MM.1S (cell line): ENCODE measurements around the gene YJEFN3.

ENCODE experiments used
- DNase-seq: peaks from one replicate; pipeline ENCODE4 v3.0.0-alpha.2; 2015
- H2AFZ ChIP-seq: fragments of 300-600 bp; sonication (generic); 2 replicates; pipeline ENCODE4 v1.6.0; 2016; ENCODE audit warnings: antibody characterized with exemption, low read length
- H3F3A ChIP-seq: fragments of 300-600 bp; sonication (generic); 2 replicates; pipeline ENCODE4 v1.6.1; 2016; ENCODE audit warnings: mild to moderate bottlenecking, antibody characterized with exemption, low read length, moderate library complexity, mixed read lengths; ENCODE audit not compliant: insufficient read depth
- H3K27ac ChIP-seq: fragments of 300-600 bp; sonication (generic); 2 replicates; pipeline ENCODE4 v1.5.1; 2016; ENCODE audit warnings: mild to moderate bottlenecking, low read length
- H3K27me3 ChIP-seq: fragments of 300-600 bp; sonication (generic); replicated peaks from 2 replicates; pipeline ENCODE4 v1.6.0; 2016; ENCODE audit warnings: low read length; ENCODE audit not compliant: insufficient read depth
- H3K36me3 ChIP-seq: fragments of 300-600 bp; sonication (generic); replicated peaks from 2 replicates; pipeline ENCODE4 v1.6.1; 2016; ENCODE audit warnings: mild to moderate bottlenecking, low read length, mixed read lengths; ENCODE audit not compliant: insufficient read depth
- H3K4me1 ChIP-seq: fragments of 300-600 bp; sonication (generic); 2 replicates; pipeline ENCODE4 v1.6.1; 2016; ENCODE audit warnings: low read length, mixed read lengths
- H3K4me2 ChIP-seq: fragments of 300-600 bp; sonication (generic); 2 replicates; pipeline ENCODE4 v1.6.0; 2016; ENCODE audit warnings: low read depth, low read length
- H3K4me3 ChIP-seq: fragments of 300-600 bp; sonication (generic); 2 replicates; pipeline ENCODE4 v1.5.1; 2016; ENCODE audit warnings: low read length, mixed read lengths
- H3K79me2 ChIP-seq: fragments of 300-600 bp; sonication (generic); 2 replicates; pipeline ENCODE4 v1.6.1; 2016; ENCODE audit warnings: mixed run types, low read length, mixed read lengths
- H3K9ac ChIP-seq: fragments of 300-600 bp; sonication (generic); 2 replicates; pipeline ENCODE4 v1.6.1; 2016; ENCODE audit warnings: low read length, mixed read lengths
- H3K9me2 ChIP-seq: fragments of 300-600 bp; sonication (generic); replicated peaks from 2 replicates; pipeline ENCODE4 v1.6.1; 2016; ENCODE audit warnings: mild to moderate bottlenecking, low read length, mixed read lengths; ENCODE audit not compliant: insufficient read depth
- H3K9me3 ChIP-seq: fragments of 300-600 bp; sonication (generic); replicated peaks from 2 replicates; pipeline ENCODE4 v1.6.1; 2016; ENCODE audit warnings: mild to moderate bottlenecking, low read length, mixed read lengths; ENCODE audit not compliant: insufficient read depth
- H4K20me1 ChIP-seq: fragments of 300-600 bp; sonication (generic); 2 replicates; pipeline ENCODE4 v1.6.1; 2016; ENCODE audit warnings: mild to moderate bottlenecking, low read length, moderate library complexity, mixed read lengths; ENCODE audit not compliant: insufficient read depth
- CTCF ChIP-seq: fragments of 300-600 bp; sonication (generic); IDR thresholded peaks from 2 replicates; pipeline ENCODE4 v1.5.1; 2016; ENCODE audit warnings: antibody characterized with exemption, low read length, mixed read lengths
- EZH2 ChIP-seq: fragments of 300-600 bp; sonication (generic); optimal IDR thresholded peaks from 2 replicates; pipeline ENCODE3; 2017; ENCODE audit warnings: low read depth, mild to moderate bottlenecking, antibody characterized with exemption, low read length, mixed read lengths
- EZH2phosphoT487 ChIP-seq: fragments of 300-600 bp; sonication (generic); IDR thresholded peaks from 2 replicates; pipeline ENCODE4 v1.6.1; 2018; ENCODE audit warnings: antibody characterized with exemption, low read length

YJEFN3 gene

GRCh38 chr19:19546751-19547162 lies 18.0 kb downstream of the YJEFN3 start:
- Histone ChIP-seq H3K4me2 (no peak overlapping the region), H3K36me3 (no peaks in the 10 kb centered on the region), H2AFZ (no peak overlapping the region), H3K4me3 (no peak overlapping the region), H3K27me3 (peaks cover 13% of the 10 kb centered on the region), H3K9ac (no peak overlapping the region), H3K9me3 (no peaks in the 10 kb centered on the region), H3K27ac (no peak overlapping the region), H4K20me1 (no peaks in the 10 kb centered on the region), H3K4me1 (no peaks in the 10 kb centered on the region), H3K79me2 (no peaks in the 10 kb centered on the region), H3F3A (no peaks in the 10 kb centered on the region), H3K9me2 (no peaks in the 10 kb centered on the region)
- no peak for DNase-seq
- TF ChIP-seq CTCF (no peak), EZH2phosphoT487 (no peak), EZH2 (no peak)

- no peak for DNase-seq
- no peak overlapping the region for H3K27ac ChIP-seq
- H2AFZ ChIP-seq: no peak overlapping the region
- H3K36me3 ChIP-seq: no peaks in the 10 kb centered on the region
- peaks cover 13% of the 10 kb centered on the region for H3K27me3 ChIP-seq
- no peaks in the 10 kb centered on the region for H3K79me2 ChIP-seq
- H3F3A ChIP-seq: no peaks in the 10 kb centered on the region
- no peaks in the 10 kb centered on the region for H3K9me3 ChIP-seq
- H3K4me2 ChIP-seq: no peak overlapping the region
- H3K9me2 ChIP-seq: no peaks in the 10 kb centered on the region
- H4K20me1 ChIP-seq: no peaks in the 10 kb centered on the region
- no peak for TF ChIP-seq EZH2phosphoT487
- TF ChIP-seq CTCF: no peak
- TF ChIP-seq EZH2: no peak
- H3K4me3 ChIP-seq: no peak overlapping the region
- no peak overlapping the region for H3K9ac ChIP-seq
- no peaks in the 10 kb centered on the region for H3K4me1 ChIP-seq
Observed at GRCh38 chr19:19547674-19548336, 19.1 kb downstream of the YJEFN3 start.

- Histone ChIP-seq H3K79me2 (no peaks in the 10 kb centered on the region), H3K4me1 (no peaks in the 10 kb centered on the region), H3K9me3 (no peaks in the 10 kb centered on the region), H2AFZ (no peak overlapping the region), H3K27me3 (peaks cover 13% of the 10 kb centered on the region), H3K4me3 (no peak overlapping the region), H4K20me1 (no peaks in the 10 kb centered on the region), H3K4me2 (no peak overlapping the region), H3K27ac (no peak overlapping the region), H3K9ac (no peak overlapping the region), H3K36me3 (no peaks in the 10 kb centered on the region), H3K9me2 (no peaks in the 10 kb centered on the region), H3F3A (no peaks in the 10 kb centered on the region)
- DNase-seq: no peak
- TF ChIP-seq EZH2 (no peak), CTCF (no peak), EZH2phosphoT487 (no peak)
Observed at GRCh38 chr19:19548915-19549759, 20.4 kb downstream of the YJEFN3 start.
